D721Med (cell line): ENCODE results near the gene CPNE5.

Source experiments
- DNase-seq: peaks from one replicate; pipeline ENCODE4 v3.0.0; 2011; ENCODE audit warnings: low spot score; ENCODE audit not compliant: insufficient read length
- FAIRE-seq: peaks from 2 replicates; lab custom pipeline; 2011; peaks lifted over from hg19 to GRCh38; lab: Jason Lieb, UNC
- TF ChIP-seq, protein P1 (sequence below): IDR thresholded peaks from 2 replicates; pipeline ENCODE4 v1.5.1; 2012; ENCODE audit warnings: mild to moderate bottlenecking, control low read depth; ENCODE audit not compliant: insufficient read depth; ENCODE audit errors: missing control alignments

The CPNE5 gene

DNA sequence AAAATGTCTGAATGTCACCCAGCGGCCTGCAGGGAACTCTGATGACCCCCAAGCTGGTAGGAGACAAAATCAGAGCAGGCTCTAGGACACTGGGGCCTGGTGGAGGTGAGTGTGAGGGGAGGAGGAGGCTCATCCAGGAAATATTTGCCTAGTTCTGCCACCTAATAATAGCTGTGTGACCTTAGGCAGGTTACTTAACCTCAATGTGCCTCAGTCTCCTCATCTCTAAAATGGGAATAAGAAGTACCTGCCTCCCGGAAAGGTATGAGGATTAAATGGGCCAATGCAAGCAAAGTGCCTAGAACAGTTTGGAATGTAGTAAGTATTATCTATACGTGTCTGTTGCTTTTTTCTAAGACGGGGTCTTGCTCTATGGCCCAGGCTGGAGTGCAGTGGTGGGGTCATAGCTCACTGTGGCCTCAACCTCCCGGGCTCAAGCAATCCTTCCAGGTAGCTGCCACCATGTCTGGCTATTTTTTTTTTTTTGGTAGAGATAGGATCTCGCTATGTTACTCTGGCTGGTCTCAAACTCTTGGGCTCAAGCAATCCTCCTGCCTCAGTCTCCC is 81.2 kb downstream of the CPNE5 start:
- TF ChIP-seq, protein P1, sequence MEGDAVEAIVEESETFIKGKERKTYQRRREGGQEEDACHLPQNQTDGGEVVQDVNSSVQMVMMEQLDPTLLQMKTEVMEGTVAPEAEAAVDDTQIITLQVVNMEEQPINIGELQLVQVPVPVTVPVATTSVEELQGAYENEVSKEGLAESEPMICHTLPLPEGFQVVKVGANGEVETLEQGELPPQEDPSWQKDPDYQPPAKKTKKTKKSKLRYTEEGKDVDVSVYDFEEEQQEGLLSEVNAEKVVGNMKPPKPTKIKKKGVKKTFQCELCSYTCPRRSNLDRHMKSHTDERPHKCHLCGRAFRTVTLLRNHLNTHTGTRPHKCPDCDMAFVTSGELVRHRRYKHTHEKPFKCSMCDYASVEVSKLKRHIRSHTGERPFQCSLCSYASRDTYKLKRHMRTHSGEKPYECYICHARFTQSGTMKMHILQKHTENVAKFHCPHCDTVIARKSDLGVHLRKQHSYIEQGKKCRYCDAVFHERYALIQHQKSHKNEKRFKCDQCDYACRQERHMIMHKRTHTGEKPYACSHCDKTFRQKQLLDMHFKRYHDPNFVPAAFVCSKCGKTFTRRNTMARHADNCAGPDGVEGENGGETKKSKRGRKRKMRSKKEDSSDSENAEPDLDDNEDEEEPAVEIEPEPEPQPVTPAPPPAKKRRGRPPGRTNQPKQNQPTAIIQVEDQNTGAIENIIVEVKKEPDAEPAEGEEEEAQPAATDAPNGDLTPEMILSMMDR = no peak
- FAIRE-seq (no peak), DNase-seq (no peak)

DNA sequence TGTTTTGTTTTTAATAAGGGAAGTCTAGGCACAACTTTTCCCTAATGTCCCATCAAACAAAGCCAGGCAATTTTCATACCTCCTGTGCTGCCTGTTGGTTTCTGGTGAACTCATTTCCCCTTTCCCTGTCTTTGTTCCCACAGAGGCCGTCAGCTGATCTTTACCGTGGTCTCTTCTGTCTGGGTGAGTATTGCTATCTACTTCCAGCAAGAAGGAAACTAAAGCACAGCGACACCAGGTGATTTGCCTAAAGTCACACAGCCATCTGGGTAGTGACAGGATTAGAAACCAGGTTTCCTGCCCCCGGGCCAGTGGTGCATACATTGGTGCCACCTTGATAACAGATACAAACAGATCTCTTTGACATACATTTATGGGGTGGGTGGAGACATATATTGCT is 82.0 kb downstream of the CPNE5 start:
- TF ChIP-seq, protein P1 = no peak
- DNase-seq (no peak), FAIRE-seq (no peak)

DNA sequence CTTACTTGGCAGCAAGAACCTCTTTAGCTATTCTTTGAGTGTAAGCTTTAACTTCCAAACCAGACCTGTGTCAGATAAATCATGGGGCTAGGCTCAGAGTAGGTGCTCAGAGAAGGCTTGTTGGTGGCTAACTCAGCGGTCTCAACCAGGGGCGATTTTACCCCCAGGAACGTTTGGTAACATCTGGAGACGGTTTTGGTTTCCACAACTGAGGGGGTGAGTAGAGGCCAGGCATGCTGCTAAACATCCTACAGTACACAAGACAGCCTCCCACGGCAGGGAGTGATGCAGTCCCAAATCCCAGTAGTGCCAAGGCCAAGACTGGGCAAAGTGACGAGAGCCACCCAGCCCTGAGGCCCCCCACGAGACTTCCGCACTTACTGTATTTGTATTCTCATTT is 82.5 kb downstream of the CPNE5 start:
- no peak for DNase-seq
- no peak for FAIRE-seq
- TF ChIP-seq, protein P1 = no peak

DNA sequence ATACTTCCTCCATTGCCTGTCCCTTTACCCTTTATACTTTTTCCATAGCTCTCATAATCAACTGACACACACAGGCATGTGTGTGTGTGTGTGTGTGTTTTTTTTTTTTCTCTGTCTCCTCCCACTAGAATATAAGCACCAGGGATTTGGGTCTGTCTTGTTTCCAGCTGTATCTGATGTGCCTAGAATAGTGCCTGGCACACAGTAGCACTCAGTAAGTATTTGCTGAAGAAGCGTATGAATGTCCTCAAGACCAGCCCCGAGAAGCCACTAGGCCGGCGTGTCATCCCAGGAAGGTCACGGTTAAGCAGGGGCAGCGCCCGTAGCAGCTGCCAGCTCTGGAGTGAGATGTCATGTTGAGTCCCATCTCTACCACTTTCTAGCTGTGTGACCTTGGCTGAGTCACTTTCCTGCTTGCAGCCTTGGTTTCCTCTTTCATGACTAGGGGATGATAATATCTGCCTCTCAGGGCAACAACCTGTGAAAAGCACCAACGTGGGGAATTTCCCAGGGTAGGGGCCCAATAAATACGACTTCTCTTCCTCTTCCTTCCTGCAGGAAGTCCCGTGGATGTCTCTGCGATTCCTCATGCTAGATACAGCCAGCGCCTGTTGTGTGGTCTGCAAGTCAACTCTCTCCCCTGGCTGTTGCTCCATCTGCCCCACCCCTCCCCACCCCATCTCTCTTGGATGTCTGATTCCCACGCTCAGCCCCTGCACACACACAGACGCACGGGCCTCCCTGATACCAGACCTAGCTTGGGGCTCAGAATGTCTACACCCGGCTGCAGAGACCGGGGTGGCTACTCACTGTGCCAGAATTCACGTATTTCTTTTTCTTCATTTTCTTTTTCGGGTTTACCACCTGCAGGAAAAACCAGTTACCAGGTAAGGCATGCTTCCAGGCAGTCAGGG is 83.6 kb downstream of the CPNE5 start:
- no peak for FAIRE-seq
- no peak for DNase-seq
- TF ChIP-seq, protein P1 = no peak

DNA sequence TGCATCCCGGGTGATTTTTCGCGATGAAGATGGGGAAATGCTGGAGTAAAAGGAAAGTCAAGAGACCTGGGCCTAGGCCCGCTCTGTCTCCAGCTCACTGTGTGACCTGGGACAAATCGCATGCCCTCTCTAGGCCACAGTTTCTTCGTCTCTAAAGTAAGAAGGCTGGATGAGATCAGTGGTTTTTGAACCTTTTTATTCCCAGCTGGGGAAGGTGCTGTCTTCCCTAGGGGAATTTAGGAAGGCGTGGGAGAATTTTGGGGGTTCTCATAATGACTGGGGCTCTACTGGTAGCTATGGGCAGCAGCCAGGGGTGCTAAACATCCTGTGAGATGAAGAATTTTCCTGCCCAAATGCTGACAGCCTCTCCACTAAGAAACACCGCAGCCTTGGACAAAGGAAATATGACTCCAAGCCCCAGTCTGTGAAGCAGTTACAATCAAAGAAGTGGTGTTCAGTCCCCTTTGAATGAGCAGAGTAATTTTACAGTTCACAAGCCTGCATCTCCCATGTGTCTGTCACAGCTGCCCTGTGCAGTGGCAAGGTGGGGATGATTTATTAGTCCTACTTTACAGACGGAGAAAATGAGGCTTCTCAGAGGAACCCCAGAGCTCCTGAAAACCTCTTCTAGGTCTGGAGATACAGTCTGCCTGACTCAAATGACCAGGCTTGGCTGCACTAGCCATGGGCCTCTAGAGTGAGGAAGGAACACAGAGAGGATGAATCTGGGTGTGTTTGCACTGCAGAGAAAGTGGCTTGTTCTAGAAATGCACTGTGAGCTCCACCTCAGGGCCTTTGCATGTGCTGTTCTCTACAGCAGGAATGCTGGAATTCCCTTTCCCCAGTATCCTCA is 84.4 kb downstream of the CPNE5 start:
- no peak for FAIRE-seq

DNA sequence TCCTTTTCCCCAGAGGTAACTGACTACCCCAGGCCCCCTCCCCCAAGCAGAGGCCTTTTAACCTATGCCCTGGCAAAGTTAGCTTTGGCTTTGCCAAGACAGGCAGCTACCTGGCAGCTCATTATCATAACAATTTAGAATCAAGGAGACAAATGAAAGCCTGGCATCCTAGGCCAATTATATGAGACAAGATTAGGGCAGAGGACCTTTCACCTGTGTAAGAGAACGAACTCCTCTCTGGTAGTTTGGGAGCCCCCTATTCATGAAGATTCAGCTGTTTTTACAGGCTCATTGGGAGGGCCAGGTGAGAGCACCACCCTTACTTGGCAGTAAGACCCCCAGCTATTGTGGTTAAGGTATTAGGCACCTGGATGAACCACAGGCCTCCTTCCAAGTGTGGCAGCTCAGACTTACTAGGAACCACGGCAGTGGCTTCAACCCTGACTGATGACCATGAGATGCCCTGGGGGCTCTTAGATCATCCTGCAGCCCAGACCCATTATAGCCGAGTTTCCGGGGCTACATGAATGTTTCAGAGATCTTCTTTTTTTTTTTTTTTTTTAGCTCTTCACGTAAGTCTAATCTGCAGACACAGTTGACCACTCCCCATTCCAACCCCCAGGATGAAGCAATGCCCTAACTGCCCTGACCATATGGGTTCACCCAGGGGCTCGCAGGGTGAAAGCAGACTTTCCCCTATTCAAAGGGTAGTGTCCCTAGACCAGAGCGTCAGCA is 85.4 kb downstream of the CPNE5 start:
- TF ChIP-seq, protein P1 = no peak
- no peak for FAIRE-seq
- DNase-seq = no peak

More for the DNA sequence above, 84.4 kb downstream of the CPNE5 start:
- TF ChIP-seq, protein P1 = no peak
- no peak for DNase-seq
